NCI-H345 treated with DMSO at 0.1 percent for 48 hours (cell line): ENCODE measurements around the gene C1orf53.
A peak's percentile ranks its signal among the peaks of the same experiment; 100 is the strongest.
"Not testable (repeated sequence)": the region's sequence is repeated elsewhere in the genome, so short reads cannot be mapped to it uniquely, and the experiment has no call there.

Experiments
- DNase-seq: peaks from one replicate; lab custom pipeline; 2025; ENCODE audit not compliant: unreplicated experiment; lab: John Stamatoyannopoulos, UW

The C1orf53 gene

DNA sequence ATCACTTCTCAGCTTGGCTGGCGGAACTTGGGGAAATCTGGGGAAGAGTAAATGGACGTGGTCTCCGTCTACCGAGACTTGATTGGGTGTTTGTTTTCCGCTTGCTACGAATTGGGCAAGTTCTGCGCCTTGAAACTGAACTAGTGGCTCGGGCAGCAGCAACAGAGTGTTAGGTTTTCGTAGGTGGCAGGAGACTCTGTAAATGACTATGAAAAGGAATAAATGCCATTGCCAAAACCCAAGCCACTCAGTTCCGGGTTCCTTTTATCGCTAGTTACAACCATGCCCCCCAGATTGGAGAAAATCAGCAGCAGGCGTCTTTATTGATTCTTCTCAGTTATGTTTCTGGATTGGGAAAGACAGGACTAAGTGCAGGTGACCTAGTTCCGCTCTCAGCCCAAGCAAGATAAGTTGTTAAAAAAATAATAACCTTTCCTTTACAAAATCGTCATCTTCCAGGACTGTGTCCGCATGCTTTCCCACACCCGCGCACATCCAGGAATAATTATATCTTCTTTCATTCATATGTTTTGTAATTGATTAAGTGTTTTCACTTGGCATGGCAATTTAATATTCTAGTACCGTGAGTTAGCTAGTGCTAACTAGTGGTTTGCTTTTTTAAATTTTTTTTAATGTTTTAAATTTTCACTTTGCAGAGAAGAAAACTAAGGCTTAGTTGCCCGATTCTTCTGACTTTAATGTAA is 18.1 kb downstream of the C1orf53 start:
- no peak for DNase-seq

DNA sequence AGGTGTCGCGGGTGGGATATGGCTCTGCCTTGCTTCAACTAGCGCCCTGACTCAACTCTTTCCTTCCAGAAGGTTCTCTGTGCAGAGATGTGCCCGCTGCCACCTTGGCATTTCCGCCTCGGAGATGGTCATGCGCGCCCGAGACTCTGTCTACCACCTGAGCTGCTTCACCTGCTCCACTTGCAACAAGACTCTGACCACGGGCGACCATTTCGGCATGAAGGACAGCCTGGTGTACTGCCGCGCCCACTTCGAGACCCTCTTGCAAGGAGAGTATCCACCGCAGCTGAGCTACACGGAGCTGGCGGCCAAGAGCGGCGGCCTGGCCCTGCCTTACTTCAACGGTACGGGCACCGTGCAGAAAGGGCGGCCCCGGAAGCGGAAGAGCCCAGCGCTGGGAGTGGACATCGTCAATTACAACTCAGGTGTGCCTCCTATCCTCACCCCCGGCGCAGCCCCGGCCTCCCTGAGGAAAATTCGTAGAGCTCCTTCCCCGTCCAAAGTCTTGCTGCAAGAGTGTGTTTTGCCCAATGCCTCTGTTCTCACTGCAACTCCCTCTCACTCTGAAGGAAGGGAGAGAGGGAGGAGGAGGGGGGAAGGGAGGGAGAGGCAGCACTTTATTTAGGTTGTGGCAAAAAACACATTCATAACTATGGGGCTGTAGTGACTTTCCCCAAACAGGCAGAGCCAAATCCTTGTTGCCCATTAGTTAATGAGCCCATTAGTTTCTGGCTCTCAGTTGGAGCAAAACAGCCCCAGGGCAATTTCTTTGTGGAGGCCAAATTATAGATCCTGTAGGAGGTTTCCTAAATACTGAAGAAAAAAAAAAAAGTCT is 19.0 kb downstream of the C1orf53 start:
- no peak for DNase-seq

DNA sequence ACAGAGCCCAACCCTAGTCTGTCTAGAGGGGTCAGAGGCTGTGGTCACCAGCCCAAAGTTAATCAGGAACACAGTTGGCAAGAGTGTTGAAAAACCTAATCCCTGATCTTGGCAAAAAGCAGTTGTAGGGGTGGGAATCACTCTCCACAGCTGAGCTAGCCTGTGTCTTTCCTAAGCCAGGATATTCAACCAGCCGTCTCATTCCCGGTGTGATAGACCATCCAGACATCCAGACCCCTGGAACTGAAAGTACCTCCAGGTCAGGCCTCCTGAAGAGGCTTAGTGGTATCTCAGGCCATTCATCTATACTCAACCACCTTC is 19.6 kb downstream of the C1orf53 start:
- DNase-seq, result no peak

DNA sequence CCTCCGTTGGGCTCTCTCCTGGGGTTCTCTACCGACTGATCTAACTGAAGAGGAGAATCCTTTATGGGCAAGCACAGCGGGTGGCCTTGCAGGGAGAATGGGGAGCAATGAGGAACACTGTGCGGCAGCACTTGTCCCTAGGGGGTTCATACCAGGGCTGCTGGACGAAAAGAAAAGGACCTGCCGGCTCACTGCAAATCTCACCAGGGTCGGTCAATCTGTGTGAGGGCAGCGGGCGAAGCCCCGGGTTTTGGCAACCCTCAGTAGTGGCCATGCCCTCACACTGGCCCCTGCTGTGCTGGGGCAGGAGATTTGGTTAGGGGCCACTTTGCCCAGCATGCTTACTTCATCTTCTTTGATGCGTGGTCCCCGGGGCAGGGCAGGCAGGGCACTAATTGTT is 20.6 kb downstream of the C1orf53 start:
- DNase-seq, result no peak

DNA sequence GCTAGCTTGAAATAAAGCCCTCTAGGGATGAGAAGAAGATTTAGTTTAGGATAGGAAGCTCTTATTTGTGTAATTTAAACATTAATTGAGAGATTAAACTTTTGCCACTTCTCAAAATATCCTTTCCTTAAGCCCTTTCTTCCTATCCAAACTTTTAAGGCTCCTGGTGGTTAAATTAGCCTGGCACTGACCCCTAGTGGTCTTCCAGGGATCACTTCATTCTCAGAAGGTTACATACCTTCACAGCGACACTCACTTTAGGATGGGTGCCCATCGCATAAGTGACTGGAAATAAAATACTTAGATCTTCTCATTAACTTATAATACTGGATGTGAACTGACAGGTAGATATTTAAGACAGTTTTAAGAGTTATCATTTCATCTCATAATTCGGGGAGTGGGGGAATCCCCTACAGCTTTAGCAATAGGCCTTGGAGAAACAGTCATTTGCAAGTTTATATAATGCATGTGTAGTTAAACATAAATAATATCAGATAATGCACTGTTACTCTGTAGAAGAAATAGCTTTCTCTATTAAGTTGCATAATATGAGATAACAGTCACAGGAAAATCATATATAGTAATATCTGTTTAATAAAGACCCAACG is 22.2 kb downstream of the C1orf53 start:
- peak; percentile 43 for DNase-seq

DNA sequence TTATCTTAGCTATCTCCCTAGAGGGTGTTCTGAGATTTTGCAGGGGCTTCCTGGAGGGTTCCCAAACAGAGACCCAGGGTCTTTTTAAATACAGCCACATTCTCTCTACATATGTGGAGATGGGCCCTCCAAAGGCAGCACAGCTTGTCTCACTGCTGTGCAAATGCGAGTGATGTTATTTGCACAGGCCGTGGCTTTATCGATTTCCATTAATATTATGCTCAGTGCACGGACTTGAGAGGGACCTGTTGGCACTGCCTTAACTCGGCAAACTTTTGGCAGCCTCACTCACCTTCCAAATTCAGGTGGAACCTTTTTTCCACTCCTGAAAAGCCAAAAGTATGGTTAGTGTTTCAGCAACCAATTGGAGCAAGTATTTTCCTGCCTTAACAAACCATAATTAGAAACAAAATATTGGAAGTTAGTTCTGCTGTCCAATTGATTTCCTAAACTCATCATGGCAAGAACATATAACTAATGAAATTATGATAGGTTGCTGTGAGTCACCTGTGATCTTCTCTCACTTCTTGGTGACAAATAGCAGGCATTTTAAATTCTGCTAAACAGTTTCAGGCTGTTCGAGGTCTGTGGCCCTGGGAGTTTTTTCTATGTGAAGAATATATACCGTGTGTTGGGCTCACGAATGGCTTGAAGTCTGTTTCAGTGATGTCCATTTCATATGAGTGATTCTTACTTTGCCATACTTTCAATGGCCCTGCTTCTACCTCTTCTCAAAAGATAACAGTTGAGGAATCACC is 25.7 kb downstream of the C1orf53 start:
- DNase-seq, result no peak

DNA sequence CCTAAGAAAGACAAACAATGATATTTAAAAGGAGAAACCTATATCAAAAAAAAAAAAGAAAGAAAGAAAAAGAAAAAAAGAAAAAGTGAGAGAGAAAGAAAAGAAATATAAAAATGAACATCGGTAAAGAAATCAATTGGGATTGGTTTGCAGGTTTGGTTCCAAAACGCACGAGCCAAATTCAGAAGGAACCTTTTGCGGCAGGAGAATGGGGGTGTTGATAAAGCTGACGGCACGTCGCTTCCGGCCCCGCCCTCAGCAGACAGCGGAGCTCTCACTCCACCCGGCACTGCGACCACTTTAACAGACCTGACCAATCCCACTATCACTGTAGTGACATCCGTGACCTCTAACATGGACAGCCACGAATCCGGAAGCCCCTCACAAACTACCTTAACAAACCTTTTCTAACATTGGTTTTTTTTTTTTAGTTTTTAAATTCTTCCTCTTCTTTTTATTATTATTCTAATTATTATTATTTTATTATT is 26.5 kb downstream of the C1orf53 start:
- DNase-seq, result no peak

DNA sequence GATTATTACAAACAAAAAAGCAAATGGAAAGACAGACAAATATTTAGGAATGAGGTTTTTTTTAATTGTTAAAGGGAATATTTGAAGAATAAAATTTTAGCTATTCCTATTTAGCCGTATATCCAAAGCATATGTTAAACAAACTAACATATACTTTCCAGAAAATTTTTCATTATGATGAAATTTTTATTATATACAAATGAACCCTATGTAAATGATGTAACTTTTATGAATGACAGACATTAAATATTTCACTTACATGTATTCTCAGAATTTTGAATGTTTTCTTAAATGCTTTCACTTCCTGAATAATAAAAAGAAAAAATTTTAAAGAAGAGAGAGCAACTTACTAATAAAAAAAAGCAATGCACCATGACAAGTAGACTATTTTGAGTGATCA is 30.6 kb downstream of the C1orf53 start:
- DNase-seq, result no peak

DNA sequence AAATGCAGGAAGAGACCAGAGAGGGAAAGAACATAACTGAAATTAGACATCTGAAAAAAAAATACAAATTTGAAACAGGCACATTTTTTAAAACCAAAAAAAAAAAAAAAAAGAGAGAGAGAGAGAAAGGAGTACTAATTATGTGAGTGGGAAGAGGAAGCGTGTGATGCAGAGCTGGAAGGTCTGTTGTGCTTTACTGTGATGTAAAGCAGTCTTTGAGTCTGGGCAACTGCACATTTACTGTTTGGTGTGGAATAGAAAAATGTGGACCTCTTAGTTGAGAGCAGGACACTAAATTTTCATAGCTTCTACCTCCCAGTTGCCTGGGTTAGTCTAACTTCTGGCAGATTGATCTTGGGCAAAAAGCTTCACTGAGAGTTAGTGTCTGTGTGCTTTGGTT is 31.2 kb downstream of the C1orf53 start:
- no peak for DNase-seq

DNA sequence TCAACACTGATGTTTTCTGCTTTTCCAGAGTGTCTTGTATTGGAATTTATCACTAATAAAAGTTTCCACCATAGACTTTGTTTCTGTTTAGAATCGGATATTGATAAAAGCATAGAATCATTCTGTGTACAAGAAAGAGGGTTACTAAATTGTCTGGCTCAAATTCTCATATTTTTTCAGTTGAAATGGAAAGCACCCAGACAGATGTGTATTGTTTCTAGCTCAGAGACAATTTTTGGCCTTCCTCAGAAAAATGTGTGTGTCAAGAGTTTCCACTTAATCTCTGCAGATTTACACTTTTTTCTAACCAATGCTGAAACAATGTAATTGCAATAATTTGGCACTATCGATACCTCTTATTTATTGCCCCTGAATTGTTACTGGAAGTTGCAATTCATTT is 35.0 kb downstream of the C1orf53 start:
- no peak for DNase-seq

DNA sequence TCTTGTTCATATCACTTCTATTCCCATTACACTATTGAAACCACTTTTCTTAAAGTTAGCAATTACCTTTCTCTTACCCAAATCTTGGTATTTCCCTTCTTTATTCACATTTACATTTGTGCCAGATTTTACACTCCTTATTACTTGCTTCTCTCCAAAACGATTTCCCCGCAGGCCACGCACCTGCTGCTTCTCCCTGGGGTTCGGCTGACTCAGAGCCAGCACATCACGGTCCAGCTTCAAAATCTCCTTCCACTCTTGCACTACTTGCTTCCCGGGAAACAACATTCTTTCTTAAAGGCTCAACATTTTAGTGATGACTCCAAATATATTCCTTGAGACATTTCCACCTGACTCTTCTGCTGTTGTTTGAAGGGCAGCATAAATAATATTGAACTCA is 35.5 kb downstream of the C1orf53 start:
- DNase-seq, result no peak

DNA sequence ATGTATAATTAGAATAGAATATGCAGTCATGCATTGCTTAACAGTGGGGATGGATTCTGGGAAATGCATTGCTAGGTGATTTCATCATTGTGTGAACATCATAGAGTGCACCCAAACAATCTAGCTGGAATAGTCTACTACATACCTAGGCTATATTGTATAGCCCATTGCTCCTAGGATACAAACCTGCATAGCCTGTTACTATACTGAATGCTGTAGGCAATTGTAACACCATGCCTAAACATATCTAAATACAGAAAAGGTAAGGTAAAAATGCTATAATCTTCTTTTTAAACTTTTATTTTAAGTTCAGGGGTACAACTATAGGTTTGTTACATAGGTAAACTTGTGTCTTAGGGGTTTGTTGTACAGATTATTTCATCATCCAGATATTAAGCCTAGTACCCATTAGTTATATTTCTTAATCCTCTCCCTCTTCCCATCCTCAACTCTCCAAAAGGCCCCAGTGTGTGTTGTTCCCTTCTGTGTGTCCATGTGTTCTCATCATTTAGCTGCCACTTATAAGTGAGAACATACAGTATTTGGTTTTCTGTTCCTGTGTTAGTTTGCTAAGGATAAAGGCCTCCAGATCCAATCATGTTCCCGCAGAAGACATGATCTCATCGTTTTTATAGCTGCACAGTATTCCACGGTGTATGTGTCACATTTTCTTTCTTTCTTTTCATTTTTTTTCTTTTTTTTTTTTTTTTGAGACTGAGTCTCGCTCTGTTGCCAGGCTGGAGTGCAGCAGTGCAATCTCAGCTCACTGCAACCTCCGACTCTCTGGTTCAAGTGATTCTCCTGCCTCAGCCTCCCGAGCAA is 36.9 kb downstream of the C1orf53 start:
- DNase-seq, result not testable (repeated sequence)

DNA sequence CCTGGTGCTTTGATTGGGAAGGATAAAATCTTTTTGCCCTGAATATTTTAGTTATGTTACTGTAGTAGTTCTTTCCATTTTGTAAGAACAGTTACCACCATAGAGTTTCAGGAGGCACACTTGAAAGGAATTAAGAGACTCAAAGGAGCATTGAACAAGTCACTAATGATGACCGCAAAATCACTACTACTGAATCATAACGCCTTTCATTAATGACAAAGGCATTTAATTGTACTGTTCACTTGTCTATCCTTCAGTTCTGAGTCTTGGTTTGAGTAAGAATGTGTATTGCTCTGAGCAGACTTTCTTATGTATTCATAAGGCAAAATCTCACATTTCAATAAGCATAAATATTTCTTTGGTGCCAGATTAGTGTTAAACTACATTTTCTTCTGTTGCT is 39.6 kb downstream of the C1orf53 start:
- no peak for DNase-seq

DNA sequence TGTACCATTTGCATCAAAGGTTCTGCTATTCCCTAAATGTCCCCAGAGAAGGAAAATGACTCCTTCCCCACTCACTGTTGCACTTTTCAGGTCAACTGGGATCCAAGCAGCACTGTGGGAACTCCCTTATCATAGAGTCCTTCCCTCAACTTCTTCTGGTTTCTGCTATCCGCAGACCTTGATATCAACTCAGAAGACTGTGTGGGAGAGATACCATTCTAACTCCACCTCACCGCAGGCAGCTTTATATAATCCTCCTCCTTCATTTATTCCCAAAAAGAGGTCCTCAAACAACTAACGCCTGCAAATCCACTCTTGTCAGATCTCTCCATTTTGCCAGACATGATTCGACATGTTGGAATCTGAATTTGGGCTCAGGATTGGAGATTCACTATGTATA is 42.1 kb downstream of the C1orf53 start:
- DNase-seq, result no peak

DNA sequence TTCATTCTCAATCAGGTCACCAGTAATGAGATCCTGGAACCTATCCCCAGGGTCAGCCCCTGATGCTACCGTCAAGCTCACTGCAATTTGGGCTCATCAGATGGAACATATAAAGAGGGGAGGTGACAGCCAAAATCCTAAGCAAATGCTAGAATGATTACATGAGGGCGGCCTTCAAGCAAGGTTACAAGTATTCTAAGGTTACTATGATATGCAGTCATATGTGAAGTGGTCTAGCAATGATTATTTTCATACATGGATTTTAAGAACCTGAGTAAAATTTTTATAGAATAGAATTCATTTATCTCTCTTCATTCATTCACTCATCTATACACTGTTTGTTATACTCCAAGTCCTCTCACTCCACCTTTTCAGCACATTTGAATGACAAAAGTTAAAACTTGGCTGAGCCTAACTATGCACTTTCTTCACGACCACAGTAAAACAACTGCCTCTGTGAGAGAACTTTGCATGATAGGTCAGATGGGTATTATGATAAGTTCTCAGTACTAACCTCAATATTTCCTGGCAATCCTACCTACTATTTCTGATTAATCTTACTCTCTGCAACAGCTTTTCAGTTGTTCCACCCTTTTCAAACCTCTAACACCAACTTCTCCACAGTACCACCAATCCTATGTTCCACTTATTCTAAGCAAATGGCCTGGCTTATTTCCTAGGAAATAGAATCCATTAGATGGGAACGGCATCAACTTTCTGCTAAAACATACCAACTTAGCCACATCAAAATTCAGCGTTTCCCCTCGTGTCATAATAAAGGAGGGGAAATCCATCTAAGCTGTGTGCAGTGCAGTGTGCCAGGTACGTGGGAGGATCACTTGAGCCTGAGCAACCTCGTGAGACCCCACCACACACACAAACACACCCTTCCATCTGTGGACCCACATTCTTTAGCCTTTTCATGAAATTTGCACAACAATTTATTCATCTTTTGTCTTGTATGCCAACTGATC is 46.8 kb downstream of the C1orf53 start:
- DNase-seq, result no peak

DNA sequence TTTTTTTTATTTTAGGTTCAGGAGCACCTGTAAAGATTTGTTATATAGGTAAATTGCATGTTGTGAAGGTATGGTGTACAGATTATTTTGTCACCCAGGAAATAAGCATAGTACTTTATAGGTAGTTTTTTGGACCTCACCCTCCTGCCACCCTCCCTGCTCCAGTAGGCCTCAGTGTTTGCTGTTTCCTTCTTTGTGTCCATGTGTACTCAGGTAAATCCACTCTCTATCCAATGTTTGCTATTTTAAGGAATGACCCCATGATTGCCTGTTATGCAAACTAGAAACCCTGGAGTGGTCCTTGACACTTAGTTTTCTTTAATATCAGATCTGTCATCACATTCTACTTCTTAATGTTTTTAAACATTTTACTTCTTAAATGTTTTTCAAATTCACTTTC is 48.7 kb downstream of the C1orf53 start:
- DNase-seq, result no peak

DNA sequence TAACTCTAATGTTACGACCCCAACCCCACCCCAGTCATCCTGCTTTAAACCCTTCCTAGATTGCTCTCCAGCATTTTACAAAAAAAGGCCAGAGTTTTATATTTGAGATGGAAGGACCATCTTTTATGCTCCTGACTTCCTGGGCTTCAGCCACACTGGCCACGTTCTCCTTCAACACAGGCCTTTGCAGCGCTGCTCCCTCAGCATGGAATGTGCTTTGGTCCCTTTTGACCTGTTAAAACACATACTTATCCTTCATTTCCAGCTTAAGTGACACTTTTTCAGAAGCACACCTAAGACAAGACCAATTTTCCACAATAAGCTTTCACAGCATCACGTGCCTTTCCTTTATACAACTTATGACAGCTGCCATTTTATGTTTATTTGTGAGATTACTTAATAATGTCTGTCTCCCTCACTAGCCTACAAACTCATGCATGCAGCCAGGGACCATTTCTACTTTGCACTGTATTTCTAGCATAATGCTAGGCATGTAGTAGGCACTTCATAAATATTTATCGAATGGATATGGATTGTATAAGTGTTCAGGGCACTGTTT is 49.3 kb downstream of the C1orf53 start:
- no peak for DNase-seq

DNA sequence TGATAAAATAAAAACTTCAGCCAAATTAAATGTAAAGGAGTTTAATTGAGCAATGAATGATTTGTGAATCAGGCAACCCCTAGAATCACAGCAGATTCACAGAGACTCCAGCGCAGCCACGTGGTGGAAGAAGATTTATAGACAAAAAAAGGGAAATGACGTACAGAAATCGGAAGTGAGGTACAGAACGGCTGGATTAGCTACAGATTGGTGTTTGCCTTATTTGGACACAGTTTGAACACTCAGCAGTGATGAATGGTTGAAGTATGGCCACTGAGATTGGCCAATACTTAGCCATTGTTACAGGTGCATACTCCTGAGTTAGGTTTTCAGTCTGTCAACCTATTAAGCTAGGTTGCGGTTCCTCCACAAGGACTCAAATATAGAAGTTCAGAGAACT is 51.0 kb downstream of the C1orf53 start:
- not testable (repeated sequence) for DNase-seq
